ENCODE results near the gene PLPPR5. TPM values are rescaled to one million over a fixed set of nuclear protein-coding genes. Genes with fewer than 3 reads are reported as not detected.

Gene PLPPR5
- total and polyA plus RNA-seq, 9 of the 15 experiments (the other 6 are each of a cell fraction or from before 2014, with no cell fraction given): not detected

GRCh38 chr1:99003581-99004253 lies 944 bp downstream of the PLPPR5 start:
- H3K79me2 ChIP-seq (ENCODE audit: control insufficient read depth, insufficient read depth, low read length): no peaks in the 10 kb centered on the region

More at GRCh38 chr1:99003581-99004253, 944 bp downstream of the PLPPR5 start:
- ChIA-PET CTCF (ENCODE audit: low intra/inter-chr PET ratio) (no interaction called here), POLR2A (no interaction called here)
- no peak for ATAC-seq
- BruUV-seq (replicated peaks): no TSS peak
- no peak for TF ChIP-seq ETV5 (CRISPR knock-in tag; IDR thresholded peaks at IDR 0.05; ENCODE audit: low read depth)
- TF ChIP-seq XRCC3 (IDR thresholded peaks at IDR 0.05): no peak
- TF ChIP-seq ZNF449 (CRISPR knock-in tag; IDR thresholded peaks at IDR 0.05): no peak
- FAIRE-seq: no peak
- no peak overlapping the region for H2AFZ ChIP-seq (ENCODE audit: low read depth, low read length)
- H3K27me3 ChIP-seq (ENCODE audit: control insufficient read depth in 2 of 2, insufficient read depth in 2 of 2, low read length in 2 of 2): no peaks in the 10 kb centered on the region
- no peaks in the 10 kb centered on the region for H3K9me1 ChIP-seq (ENCODE audit: control insufficient read depth, insufficient read depth, low read length)
- intact Hi-C loops (cut with micrococcal nuclease) (no loop called here), in situ Hi-C loops (cut with MboI) (no loop called here)
- H3K4me1 ChIP-seq (replicated peaks in 1 of 2; ENCODE audit: control insufficient read depth in 2 of 2, insufficient read depth in 2 of 2, low read length in 2 of 2): no peaks in the 10 kb centered on the region
- no peaks in the 10 kb centered on the region for H3K9me3 ChIP-seq (replicated peaks; ENCODE audit: control insufficient read depth, insufficient read depth, low read depth, low read length)
- H4K20me1 ChIP-seq (replicated peaks; ENCODE audit: control insufficient read depth, insufficient read depth, low read length): no peaks in the 10 kb centered on the region
- no peak overlapping the region for H3K9ac ChIP-seq (ENCODE audit: insufficient read depth in 1 of 2, low read depth in 2 of 2, low read length in 2 of 2)
- no peak overlapping the region for H3K4me3 ChIP-seq
- no peak for DNase-seq (ENCODE audit: extremely low read depth in 1 of 4, low spot score in 3 of 4)
- 2% methylated on average over 16 of the region's 20 CpGs for WGBS (ENCODE audit: insufficient coverage, low coverage, missing lambda C conversion rate)
- no peaks in the 10 kb centered on the region for H3K36me3 ChIP-seq (ENCODE audit: control insufficient read depth, insufficient read depth, low read length)
- H3K4me2 ChIP-seq (ENCODE audit: insufficient read depth, low read length): no peak overlapping the region
- no peak overlapping the region for H3K27ac ChIP-seq (ENCODE audit: extremely low read depth, low read depth, low read length)
